Keratinocyte (primary cell): Measurements from ENCODE around the gene SCN1B. TPM values are rescaled to one million over a fixed set of nuclear protein-coding genes. Genes with fewer than 3 reads are reported as not detected.

ENCODE experiments used
- DNase-seq: peaks from one replicate; pipeline ENCODE4 v3.0.0-alpha.2; 2011; ENCODE audit warnings: low read depth, missing footprints, low spot score
- FAIRE-seq: peaks from 2 replicates; lab custom pipeline; 2011; peaks lifted over from hg19 to GRCh38; lab: Jason Lieb, UNC
- H2AFZ ChIP-seq: 2 replicates; pipeline ENCODE4 v1.6.0; 2012; ENCODE audit warnings: low read length, control low read depth, inconsistent platforms; ENCODE audit not compliant: control insufficient read depth
- H3K27ac ChIP-seq: 2 replicates; pipeline ENCODE4 v1.5.1; 2011; ENCODE audit warnings: low read length; ENCODE audit not compliant: control insufficient read depth, insufficient read depth
- H3K27me3 ChIP-seq: 3 replicates; pipeline ENCODE4 v1.6.0; 2011; ENCODE audit warnings: low read length; ENCODE audit not compliant: control insufficient read depth, insufficient read depth; ENCODE audit errors: extremely low read depth
- H3K36me3 ChIP-seq, 2 experiments: 2 replicates in 1 of 2; 3 replicates in 1 of 2; pipeline ENCODE4 v1.5.1; 2011; ENCODE audit warnings: low read length in 2 of 2, mild to moderate bottlenecking in 1 of 2; ENCODE audit not compliant: control insufficient read depth in 2 of 2, insufficient read depth in 2 of 2; ENCODE audit errors: extremely low read depth in 1 of 2
- H3K4me1 ChIP-seq: 3 replicates; pipeline ENCODE4 v1.5.1; 2011; ENCODE audit warnings: low read length; ENCODE audit not compliant: control insufficient read depth, insufficient read depth; ENCODE audit errors: extremely low read depth
- H3K4me2 ChIP-seq: 3 replicates; pipeline ENCODE4 v1.6.0; 2011; ENCODE audit warnings: low read depth, low read length; ENCODE audit not compliant: control insufficient read depth, insufficient read depth; ENCODE audit errors: extremely low read depth
- H3K4me3 ChIP-seq, 3 experiments: fragments of 200-600 bp in 1 of 3; sonication (generic) in 1 of 3; 2 replicates in 2 of 3; 3 replicates in 1 of 3; pipeline ENCODE4 v1.5.1; 2011 to 2016; ENCODE audit warnings: low read length in 3 of 3, mild to moderate bottlenecking in 3 of 3, control low read depth in 2 of 3, inconsistent platforms in 1 of 3, low read depth in 1 of 3, mixed read lengths in 1 of 3, mixed run types in 1 of 3, moderate library complexity in 1 of 3; ENCODE audit not compliant: control insufficient read depth in 2 of 3, insufficient read depth in 2 of 3; ENCODE audit errors: extremely low read depth in 1 of 3
- H3K79me2 ChIP-seq: 2 replicates; pipeline ENCODE4 v1.6.0; 2012; ENCODE audit warnings: low read length; ENCODE audit not compliant: control insufficient read depth, insufficient read depth
- H3K9ac ChIP-seq: 3 replicates; pipeline ENCODE4 v1.6.0; 2011; ENCODE audit warnings: low read length; ENCODE audit not compliant: control insufficient read depth, insufficient read depth; ENCODE audit errors: extremely low read depth
- H3K9me1 ChIP-seq: 3 replicates; pipeline ENCODE4 v1.6.0; 2011; ENCODE audit warnings: low read length; ENCODE audit not compliant: control insufficient read depth, insufficient read depth; ENCODE audit errors: extremely low read depth
- H3K9me3 ChIP-seq: 2 replicates; pipeline ENCODE4 v1.5.1; 2012; ENCODE audit warnings: low read depth, low read length; ENCODE audit not compliant: control insufficient read depth
- H4K20me1 ChIP-seq: 3 replicates; pipeline ENCODE4 v1.6.0; 2011; ENCODE audit warnings: low read length; ENCODE audit not compliant: control insufficient read depth, insufficient read depth; ENCODE audit errors: extremely low read depth
- EZH2 ChIP-seq: IDR thresholded peaks from one replicate; pipeline ENCODE4 v1.6.1; 2012; ENCODE audit warnings: inconsistent platforms, mild to moderate bottlenecking, low read length, moderate library complexity
- dilution Hi-C: fragments of 300-500 bp; cut with MboI; formaldehyde crosslinking; loops from one replicate; pipeline ENCODE4 v1.7.0; 2020; ENCODE audit warnings: low sequenced_read_pairs; ENCODE audit not compliant: extremely low pct_ligation_motif_present
- polyA plus RNA-seq, 5 experiments: library from polyadenylated mRNA; depleted of rRNA in 3 of 5; stranded (reverse) in 3 of 5; stranded (forward) in 1 of 5; unstranded in 1 of 5; fragments of >200 nt; gene quantifications; 1 replicate in 1 of 5; 2 replicates in 3 of 5; 3 replicates in 1 of 5; pipeline versions ENCODE4 v1.2.1 to v1.2.3, GENCODE V29; 2011 to 2012; ENCODE audit warnings: missing spikeins in 2 of 5, low read depth in 1 of 5, low replicate concordance in 1 of 5
- TF ChIP-seq, protein P1 (sequence below), 3 experiments: IDR thresholded peaks in 1 of 3; conservative IDR thresholded peaks in 1 of 3; optimal IDR thresholded peaks in 1 of 3; 2 replicates in 2 of 3; 3 replicates in 1 of 3; pipeline versions ENCODE3 to v1.5.1; 2011; ENCODE audit warnings: low read length in 3 of 3, mild to moderate bottlenecking in 3 of 3, moderate library complexity in 2 of 3, control low read depth in 1 of 3, inconsistent platforms in 1 of 3; ENCODE audit not compliant: insufficient read depth in 2 of 3; ENCODE audit errors: extremely low read depth in 1 of 3

The SCN1B gene
- polyA plus RNA-seq, 1 donor (not counting 4 experiments of a cell fraction or from before 2014, with no cell fraction given): 0.30 TPM

GRCh38 chr19:34985249-34986022 is 44.8 kb upstream of the SCN1B start:
- DNase-seq: no peak
- H3K27ac ChIP-seq: no peak overlapping the region
- no peaks in the 10 kb centered on the region for H3K79me2 ChIP-seq
- H3K36me3 ChIP-seq: no peaks in the 10 kb centered on the region
- H3K9ac ChIP-seq: no peak overlapping the region
- H3K4me1 ChIP-seq: no peaks in the 10 kb centered on the region
- peaks cover 1% of the 10 kb centered on the region for H3K27me3 ChIP-seq
- dilution Hi-C loops: no loop called here
- no peak overlapping the region for H3K4me2 ChIP-seq
- FAIRE-seq: no peak
- H3K9me3 ChIP-seq: no peaks in the 10 kb centered on the region
- no peak overlapping the region for H3K4me3 ChIP-seq
- H2AFZ ChIP-seq: peak overlapping the region; percentile 62
- TF ChIP-seq, protein P1, sequence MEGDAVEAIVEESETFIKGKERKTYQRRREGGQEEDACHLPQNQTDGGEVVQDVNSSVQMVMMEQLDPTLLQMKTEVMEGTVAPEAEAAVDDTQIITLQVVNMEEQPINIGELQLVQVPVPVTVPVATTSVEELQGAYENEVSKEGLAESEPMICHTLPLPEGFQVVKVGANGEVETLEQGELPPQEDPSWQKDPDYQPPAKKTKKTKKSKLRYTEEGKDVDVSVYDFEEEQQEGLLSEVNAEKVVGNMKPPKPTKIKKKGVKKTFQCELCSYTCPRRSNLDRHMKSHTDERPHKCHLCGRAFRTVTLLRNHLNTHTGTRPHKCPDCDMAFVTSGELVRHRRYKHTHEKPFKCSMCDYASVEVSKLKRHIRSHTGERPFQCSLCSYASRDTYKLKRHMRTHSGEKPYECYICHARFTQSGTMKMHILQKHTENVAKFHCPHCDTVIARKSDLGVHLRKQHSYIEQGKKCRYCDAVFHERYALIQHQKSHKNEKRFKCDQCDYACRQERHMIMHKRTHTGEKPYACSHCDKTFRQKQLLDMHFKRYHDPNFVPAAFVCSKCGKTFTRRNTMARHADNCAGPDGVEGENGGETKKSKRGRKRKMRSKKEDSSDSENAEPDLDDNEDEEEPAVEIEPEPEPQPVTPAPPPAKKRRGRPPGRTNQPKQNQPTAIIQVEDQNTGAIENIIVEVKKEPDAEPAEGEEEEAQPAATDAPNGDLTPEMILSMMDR (optimal IDR thresholded peaks at IDR 0.05 in 1 of 3, IDR thresholded peaks at IDR 0.05 in 1 of 3, conservative IDR thresholded peaks at IDR 0.05 in 1 of 3; ENCODE audit: extremely low read depth in 1 of 3, insufficient read depth in 2 of 3, low read length in 3 of 3): peak in 1 of 3 experiments; percentile 16
- no peak for TF ChIP-seq EZH2
- no peaks in the 10 kb centered on the region for H3K9me1 ChIP-seq
- no peaks in the 10 kb centered on the region for H4K20me1 ChIP-seq

DNA sequence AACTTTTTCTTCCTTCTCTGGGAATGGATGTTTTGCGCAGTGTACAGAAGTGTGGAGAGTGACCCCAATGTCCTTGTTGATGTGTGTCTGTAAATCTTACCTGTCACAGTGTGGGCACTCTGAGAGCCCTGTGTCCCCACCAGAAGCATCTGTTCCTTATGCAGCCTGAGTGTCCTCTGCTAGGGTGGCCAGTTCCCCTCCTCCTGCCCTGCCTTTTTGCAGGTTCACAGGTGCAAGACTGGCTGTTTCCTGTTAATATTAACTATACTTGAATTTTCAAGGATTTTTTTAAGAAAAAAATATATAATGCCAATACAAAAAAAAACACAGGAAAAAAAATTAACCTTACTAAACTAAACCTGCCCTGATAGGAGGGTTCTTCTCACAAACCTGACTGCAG is 42.2 kb upstream of the SCN1B start:
- H3K9me3 ChIP-seq: no peaks in the 10 kb centered on the region
- TF ChIP-seq EZH2: no peak
- TF ChIP-seq, protein P1 (optimal IDR thresholded peaks at IDR 0.05 in 1 of 3, IDR thresholded peaks at IDR 0.05 in 1 of 3, conservative IDR thresholded peaks at IDR 0.05 in 1 of 3; ENCODE audit: extremely low read depth in 1 of 3, insufficient read depth in 2 of 3, low read length in 3 of 3): no peak
- FAIRE-seq (no peak), DNase-seq (no peak)
- no peak overlapping the region for H2AFZ ChIP-seq
- no peaks in the 10 kb centered on the region for H3K36me3 ChIP-seq
- dilution Hi-C loops: no loop called here
- no peaks in the 10 kb centered on the region for H3K4me1 ChIP-seq
- H3K9me1 ChIP-seq: no peaks in the 10 kb centered on the region
- H3K27ac ChIP-seq: no peak overlapping the region
- H3K4me3 ChIP-seq: no peak overlapping the region
- H3K4me2 ChIP-seq: no peak overlapping the region
- no peak overlapping the region for H3K9ac ChIP-seq
- H3K79me2 ChIP-seq: no peaks in the 10 kb centered on the region
- H4K20me1 ChIP-seq: no peaks in the 10 kb centered on the region
- H3K27me3 ChIP-seq: peaks cover 7% of the 10 kb centered on the region
